Ishikawa (cell line): Measurements from ENCODE around the gene CXADR.

Source experiments
- CREB1 ChIP-seq: IDR thresholded peaks from 2 replicates; pipeline ENCODE4 v1.6.1; 2012; ENCODE audit warnings: low read depth
- EGR1 ChIP-seq: IDR thresholded peaks from 2 replicates; pipeline ENCODE4 v1.6.1; 2012
- EP300 ChIP-seq: IDR thresholded peaks from 2 replicates; pipeline ENCODE4 v1.6.1; 2012; ENCODE audit warnings: borderline replicate concordance
- FOXM1 ChIP-seq: IDR thresholded peaks from 2 replicates; pipeline ENCODE4 v1.6.1; 2012; ENCODE audit warnings: low read depth, borderline replicate concordance
- NFIC ChIP-seq: IDR thresholded peaks from 2 replicates; pipeline ENCODE4 v1.6.1; 2012

- TF ChIP-seq EP300 (no peak), CREB1 (no peak), NFIC (no peak), EGR1 (no peak), FOXM1 (no peak)
Observed at GRCh38 chr21:17548262-17548661, 35.4 kb downstream of the CXADR start.
